Astrocyte (in vitro differentiated cells and primary cell): Measurements from ENCODE around the gene WNT7B.

Experiments
- EZH2 ChIP-seq: IDR thresholded peaks from 2 replicates; pipeline ENCODE4 v1.6.1; 2012; ENCODE audit warnings: mild to moderate bottlenecking, low read length, inconsistent platforms; ENCODE audit not compliant: insufficient read depth
- TF ChIP-seq, protein P1 (sequence below): IDR thresholded peaks from 2 replicates; pipeline ENCODE4 v1.5.1; 2011; ENCODE audit warnings: low read depth, mild to moderate bottlenecking, inconsistent platforms, low read length, moderate library complexity; ENCODE audit not compliant: insufficient read depth

DNA sequence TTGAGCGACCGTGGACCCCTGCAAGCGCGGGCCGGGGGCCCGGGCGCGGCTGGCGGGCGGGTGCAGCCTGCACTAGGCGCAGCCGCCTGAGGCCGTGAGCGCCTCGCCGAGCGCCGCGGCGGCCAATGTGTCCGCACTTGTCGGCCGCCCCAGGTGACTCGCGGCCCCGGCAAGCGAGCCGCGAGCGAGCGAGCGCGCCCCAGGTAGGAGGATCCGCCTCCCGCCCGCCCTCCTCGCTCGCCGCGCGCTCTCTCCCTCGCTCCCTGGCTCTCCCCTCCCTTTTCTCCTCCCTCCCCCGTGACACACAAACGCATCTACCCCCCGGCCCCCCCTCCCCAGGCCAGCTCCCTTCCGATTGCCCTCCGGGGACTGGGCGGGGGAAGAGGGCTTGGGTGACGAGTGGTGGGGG lies at the start of gene WNT7B:
- TF ChIP-seq, protein P1, sequence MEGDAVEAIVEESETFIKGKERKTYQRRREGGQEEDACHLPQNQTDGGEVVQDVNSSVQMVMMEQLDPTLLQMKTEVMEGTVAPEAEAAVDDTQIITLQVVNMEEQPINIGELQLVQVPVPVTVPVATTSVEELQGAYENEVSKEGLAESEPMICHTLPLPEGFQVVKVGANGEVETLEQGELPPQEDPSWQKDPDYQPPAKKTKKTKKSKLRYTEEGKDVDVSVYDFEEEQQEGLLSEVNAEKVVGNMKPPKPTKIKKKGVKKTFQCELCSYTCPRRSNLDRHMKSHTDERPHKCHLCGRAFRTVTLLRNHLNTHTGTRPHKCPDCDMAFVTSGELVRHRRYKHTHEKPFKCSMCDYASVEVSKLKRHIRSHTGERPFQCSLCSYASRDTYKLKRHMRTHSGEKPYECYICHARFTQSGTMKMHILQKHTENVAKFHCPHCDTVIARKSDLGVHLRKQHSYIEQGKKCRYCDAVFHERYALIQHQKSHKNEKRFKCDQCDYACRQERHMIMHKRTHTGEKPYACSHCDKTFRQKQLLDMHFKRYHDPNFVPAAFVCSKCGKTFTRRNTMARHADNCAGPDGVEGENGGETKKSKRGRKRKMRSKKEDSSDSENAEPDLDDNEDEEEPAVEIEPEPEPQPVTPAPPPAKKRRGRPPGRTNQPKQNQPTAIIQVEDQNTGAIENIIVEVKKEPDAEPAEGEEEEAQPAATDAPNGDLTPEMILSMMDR = no peak
- TF ChIP-seq EZH2 = no peak
